Measurements from ENCODE around the gene RAB22A. TPM values are rescaled to one million over a fixed set of nuclear protein-coding genes. Genes with fewer than 3 reads are reported as not detected.
"Not testable (repeated sequence)": the region's sequence is repeated elsewhere in the genome, so short reads cannot be mapped to it uniquely, and the experiment has no call there.

RAB22A gene
- polyA plus RNA-seq, 3 donors from 2014 or later: 14.1 to 21.7 (median 18.5) TPM

DNA sequence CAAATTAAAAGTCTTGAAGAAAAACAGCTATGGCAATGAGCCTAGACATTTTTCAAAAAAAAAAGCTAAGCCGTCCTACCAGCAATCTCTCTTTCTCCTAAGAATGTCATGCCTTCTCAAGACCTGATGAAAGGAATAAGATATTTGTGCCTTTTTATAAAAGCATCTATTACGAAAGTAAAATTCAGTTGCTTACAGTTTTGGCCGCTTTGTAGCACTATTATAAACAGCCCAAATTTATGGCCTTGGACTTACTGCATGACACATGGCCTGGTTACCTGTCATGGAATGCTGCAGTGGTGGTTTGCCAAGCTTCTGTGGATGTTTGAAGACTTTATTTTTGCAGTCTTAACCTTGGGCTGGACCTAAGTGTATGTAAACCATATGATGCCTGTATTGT is 57.4 kb downstream of the RAB22A start:
- no peak overlapping the region for H3K27ac Mint-ChIP-seq
- H3K27me3 Mint-ChIP-seq (ENCODE audit: low read depth in 3 of 3): peaks cover 0 to 1% (median 0%) of the 10 kb centered on the region in 3 donors
- H3K4me1 Mint-ChIP-seq: no peaks in the 10 kb centered on the region
- peaks cover 2 to 24% (median 17%) of the 10 kb centered on the region in 3 donors for H3K36me3 Mint-ChIP-seq
- no peak overlapping the region for H3K4me3 Mint-ChIP-seq
- DNase-seq: no peak
- no peaks in the 10 kb centered on the region for H3K9me3 Mint-ChIP-seq

DNA sequence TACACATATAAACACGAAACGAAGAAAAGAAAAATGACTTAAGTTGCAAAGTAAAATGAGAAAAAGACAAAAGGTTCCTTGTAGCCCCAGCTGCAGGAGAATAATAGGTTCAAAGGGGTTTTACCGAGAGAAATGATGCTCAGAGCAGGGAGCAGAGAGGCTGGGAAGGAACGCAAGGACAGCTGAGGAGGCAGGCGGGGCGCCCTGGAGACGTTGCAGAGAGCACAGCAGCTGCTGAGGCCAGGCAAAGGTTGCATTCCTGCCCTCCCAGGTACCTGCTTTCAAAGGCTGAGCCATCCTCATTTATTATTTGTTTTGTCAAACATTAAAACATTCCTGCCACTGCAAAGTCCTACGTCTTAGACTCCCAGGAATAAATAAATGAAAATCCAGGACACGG is 63.3 kb downstream of the RAB22A start:
- Mint-ChIP-seq H3K4me1 (no peaks in the 10 kb centered on the region), H3K27ac (no peak overlapping the region), H3K27me3 (ENCODE audit: low read depth in 3 of 3) (peaks cover 1 to 4% (median 4%) of the 10 kb centered on the region in 3 donors), H3K9me3 (no peaks in the 10 kb centered on the region), H3K36me3 (no peaks in the 10 kb centered on the region), H3K4me3 (no peak overlapping the region)
- DNase-seq: no peak

DNA sequence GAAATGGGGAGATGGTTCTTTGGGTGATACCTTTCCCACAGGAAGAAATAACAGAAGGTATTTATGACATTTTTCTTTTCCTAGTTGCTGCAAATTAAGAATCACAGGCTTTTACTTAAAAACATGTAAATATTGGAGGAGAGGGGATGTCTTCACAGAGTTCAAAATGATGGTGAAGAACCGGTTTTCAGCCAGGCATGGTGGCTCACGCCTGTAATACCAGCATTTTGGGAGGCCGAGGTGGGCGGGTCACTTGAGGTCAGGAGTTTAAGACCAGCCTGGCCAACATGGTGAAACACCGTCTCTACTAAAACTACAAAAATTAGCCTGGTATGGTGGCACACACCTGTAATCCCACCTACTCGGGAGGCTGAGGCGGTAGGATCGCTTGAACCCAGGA is 63.8 kb downstream of the RAB22A start:
- H3K9me3 Mint-ChIP-seq; H3K27me3 Mint-ChIP-seq (ENCODE audit: low read depth in 3 of 3); H3K27ac Mint-ChIP-seq: not testable (repeated sequence)

DNA sequence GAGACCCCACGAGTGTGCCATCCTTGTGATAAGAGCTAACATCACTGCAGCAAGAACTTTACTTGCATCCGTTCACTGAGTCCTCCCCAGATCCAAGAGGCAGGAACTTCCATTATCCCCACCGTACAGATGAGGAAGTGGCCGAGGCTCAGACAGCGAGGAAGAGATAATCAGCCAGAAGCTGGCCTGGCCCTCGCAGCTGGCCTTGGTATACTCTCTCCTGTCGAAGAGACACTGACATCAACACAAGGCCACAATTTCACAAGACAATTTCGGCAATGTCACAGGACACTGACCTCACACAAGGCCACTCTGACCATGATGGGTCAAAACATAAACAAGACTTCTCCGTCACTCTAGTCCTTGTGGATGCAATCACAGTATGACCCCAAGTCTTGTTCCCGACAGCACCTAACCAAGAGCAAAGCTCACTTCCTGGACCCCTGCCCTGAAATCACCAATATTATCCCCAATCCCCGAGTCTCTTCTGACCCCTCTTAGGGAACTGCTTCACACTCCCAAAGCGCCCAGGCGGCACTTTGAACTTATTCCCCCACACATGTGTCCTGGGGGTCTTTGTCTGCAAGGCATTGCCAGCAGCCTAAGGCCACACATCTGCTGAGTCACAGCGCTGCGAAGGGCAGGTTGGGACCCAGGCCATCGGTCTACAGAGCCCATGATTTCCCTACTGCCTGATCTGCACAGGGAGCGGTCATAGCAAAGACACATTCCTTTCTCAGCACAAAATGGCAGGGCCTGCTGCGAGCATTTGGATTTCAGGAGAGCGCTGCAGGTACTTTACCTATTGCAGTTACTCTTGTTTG is 64.7 kb downstream of the RAB22A start:
- Mint-ChIP-seq H3K27me3 (ENCODE audit: low read depth in 3 of 3) (peaks cover 0 to 9% (median 8%) of the 10 kb centered on the region in 3 donors), H3K27ac (peak overlapping the region in 1 of 6 donors; percentile 16), H3K4me3 (no peak overlapping the region), H3K9me3 (no peaks in the 10 kb centered on the region), H3K36me3 (no peaks in the 10 kb centered on the region), H3K4me1 (no peaks in the 10 kb centered on the region)
- no peak for DNase-seq

More for the DNA sequence above, 63.8 kb downstream of the RAB22A start:
- DNase-seq, H3K4me1 Mint-ChIP-seq, H3K36me3 Mint-ChIP-seq, H3K4me3 Mint-ChIP-seq: not testable (repeated sequence)

DNA sequence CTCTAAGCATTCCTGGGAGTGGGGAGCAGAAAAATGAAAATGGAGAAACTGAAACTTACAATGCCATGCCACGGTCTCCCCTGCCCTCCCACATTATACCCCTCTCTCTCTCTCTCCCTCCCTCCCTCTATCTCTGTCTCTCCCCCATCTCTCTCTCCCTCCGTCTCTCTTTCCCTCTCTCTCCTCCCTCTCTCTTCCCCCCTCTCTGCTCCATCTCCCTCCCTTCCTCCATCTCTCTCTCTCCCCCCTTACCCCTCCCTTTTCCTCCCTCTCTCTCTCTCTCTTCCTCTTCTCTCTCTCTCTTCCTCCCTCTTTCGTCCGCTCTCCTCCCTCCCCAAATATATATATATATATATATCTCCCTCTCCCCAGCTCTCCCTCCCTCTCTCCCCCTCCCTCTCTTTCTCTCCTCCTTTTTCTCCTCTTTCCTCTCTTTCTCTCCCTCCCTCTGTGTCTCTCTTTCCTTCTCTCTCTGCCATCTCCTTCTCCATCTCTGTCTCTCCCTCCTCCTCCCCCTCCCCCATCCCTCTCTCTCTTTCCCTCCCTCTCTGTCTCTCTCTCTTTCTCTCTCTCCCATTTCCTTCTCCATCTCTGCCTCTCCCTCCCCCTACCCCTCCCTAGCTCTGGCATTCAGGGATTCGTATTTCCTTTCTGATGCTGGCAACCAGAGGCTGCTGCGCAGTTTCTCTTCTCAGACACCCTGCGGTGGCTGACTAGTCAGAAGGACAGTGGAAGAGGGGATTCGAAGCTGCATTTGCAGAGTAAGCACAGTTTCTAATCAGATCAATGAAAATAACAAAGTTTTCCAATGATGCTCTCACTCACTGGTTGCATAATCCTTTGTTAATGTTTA is 65.6 kb downstream of the RAB22A start:
- no peak overlapping the region for H3K27ac Mint-ChIP-seq
- DNase-seq: no peak
- peaks cover 0 to 9% (median 8%) of the 10 kb centered on the region in 3 donors for H3K27me3 Mint-ChIP-seq (ENCODE audit: low read depth in 3 of 3)

DNA sequence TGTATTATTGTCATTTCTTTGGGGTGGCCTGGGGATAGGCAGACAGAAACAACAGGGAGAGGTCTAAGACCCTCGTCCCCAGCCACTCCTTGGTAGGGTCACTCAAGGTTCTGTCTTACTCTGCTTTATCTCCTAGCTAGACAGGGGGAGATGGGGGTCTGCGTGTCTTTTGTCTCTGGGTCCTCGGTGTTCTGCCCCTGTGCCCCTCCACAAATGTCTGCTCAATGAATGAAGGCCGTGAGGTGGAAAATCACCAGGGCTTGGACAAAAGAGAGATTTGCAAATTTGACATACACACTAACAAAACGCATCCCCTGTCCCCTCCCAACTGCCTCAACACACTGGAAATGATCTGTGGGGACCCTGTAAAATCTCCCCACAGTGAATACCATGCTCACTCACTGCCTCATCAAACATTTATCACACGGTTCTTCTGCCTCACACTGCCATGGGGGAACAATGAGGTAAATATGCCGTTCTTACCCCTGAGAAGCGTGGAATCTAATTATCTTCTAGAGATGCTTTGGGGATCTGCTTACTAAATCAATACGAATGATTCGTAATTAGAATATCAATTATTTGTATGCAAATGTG is 66.3 kb downstream of the RAB22A start:
- DNase-seq: no peak
- no peak overlapping the region for H3K4me3 Mint-ChIP-seq
- H3K27ac Mint-ChIP-seq: peak overlapping the region in 1 of 6 donors; percentile 9
- H3K36me3 Mint-ChIP-seq: no peaks in the 10 kb centered on the region
- no peaks in the 10 kb centered on the region for H3K4me1 Mint-ChIP-seq
- H3K9me3 Mint-ChIP-seq: peaks cover 0 to 3% (median under 1%) of the 10 kb centered on the region in 6 donors
- peaks cover 0 to 9% (median 8%) of the 10 kb centered on the region in 3 donors for H3K27me3 Mint-ChIP-seq (ENCODE audit: low read depth in 3 of 3)

More for the DNA sequence above, 65.6 kb downstream of the RAB22A start:
- H3K4me3 Mint-ChIP-seq: no peak overlapping the region
- H3K4me1 Mint-ChIP-seq: no peaks in the 10 kb centered on the region
- H3K36me3 Mint-ChIP-seq: no peaks in the 10 kb centered on the region
- no peaks in the 10 kb centered on the region for H3K9me3 Mint-ChIP-seq

DNA sequence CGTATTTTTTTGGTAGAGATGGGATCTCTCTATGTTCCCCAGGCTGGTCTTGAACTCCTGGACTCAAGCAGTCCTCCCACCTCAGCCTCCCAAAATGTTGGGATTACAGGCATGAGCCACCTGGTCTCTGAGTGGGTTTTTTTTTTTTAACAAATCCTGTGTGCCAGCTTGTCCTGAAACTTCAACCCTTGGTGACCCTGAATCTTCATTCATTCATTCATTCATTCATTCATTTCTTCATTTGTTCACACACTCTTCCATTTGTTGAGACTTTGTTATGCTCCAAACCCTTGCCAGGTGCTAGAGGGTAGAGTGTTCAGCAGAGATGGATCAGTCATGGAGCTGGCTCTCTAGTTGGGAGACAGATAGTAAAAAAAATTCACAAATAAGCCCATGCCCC is 67.5 kb downstream of the RAB22A start:
- Mint-ChIP-seq H3K27ac (no peak overlapping the region), H3K9me3 (peaks cover 0 to 11% (median 2%) of the 10 kb centered on the region in 6 donors), H3K27me3 (ENCODE audit: low read depth in 3 of 3) (peaks cover 0 to 16% (median 10%) of the 10 kb centered on the region in 3 donors), H3K4me3 (no peak overlapping the region), H3K4me1 (no peaks in the 10 kb centered on the region), H3K36me3 (peaks cover 0 to 7% (median 3%) of the 10 kb centered on the region in 3 donors)
- no peak for DNase-seq

DNA sequence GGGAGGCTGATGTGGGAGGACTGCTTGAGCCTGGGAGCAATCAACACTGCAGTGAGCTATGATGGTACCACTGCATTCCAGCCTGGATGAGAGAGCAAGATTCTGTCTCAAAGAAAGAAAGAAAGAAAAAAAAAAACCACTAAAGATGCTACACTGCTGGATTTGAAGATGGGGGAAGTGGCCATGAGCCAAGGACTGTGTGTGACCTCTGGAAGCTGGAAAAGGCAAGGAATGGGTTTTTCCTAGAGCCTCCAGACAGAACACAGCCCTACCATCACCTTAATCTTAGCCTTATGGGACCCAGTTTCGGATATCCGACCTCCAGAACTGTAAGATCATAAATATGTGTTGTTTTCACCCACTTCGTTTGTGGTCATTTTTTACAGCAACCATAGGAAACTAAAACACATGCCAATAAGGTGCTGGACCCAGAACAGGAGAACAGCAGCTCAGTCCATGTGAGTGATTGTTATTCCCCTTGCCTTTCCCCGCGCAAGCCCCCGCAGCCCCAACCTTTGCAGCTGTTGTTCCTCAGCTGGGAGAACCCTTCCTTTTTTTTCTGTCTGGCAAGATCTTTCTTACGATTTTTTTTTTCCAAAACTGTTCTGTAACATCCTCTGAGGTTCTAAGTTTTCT is 68.4 kb downstream of the RAB22A start:
- peaks cover 0 to 22% (median 10%) of the 10 kb centered on the region in 3 donors for H3K27me3 Mint-ChIP-seq (ENCODE audit: low read depth in 3 of 3)
- H3K4me3 Mint-ChIP-seq: no peak overlapping the region
- no peak overlapping the region for H3K27ac Mint-ChIP-seq
- DNase-seq: no peak
- peaks cover 0 to 7% (median 3%) of the 10 kb centered on the region in 3 donors for H3K36me3 Mint-ChIP-seq
- peaks cover 0 to 11% (median 2%) of the 10 kb centered on the region in 6 donors for H3K9me3 Mint-ChIP-seq
- no peaks in the 10 kb centered on the region for H3K4me1 Mint-ChIP-seq

DNA sequence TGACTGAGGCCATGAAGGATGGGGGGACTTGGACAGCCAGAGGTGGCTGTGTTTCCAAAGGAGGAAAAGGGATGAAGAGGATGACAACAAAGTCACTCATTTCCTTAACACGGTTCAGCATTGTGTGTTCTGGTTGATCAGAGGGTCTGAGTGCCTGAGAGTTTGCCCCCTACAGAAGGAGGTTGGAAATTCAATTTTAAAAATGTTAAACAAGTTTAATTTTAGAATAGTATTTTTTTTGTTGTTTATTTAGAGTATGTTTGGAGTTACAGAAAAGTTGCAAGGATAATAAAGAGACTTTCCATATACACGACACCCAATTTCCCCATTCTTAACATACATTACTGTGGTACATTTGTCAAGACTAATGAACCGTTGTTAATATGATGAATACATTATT is 69.2 kb downstream of the RAB22A start:
- H3K27me3 Mint-ChIP-seq (ENCODE audit: low read depth in 3 of 3): peaks cover 0 to 23% (median 12%) of the 10 kb centered on the region in 3 donors

DNA sequence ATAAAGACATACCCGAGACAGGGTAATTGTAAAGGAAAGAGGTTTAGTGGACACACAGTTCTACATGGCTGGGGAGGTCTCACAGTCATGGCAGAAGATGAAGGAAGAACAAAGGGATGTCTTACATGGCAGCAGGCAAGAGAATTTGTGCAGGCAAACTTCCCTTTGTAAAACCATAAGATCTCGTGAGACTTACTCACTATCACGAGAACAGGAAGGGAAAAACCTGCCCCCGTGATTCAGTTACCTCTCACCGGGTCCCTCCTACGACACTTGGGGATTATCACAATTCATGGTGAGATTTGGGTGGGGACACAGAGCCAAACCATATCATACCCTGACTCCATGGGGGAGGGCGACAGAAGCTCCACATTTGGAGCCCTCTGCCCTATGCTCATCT is 72.1 kb downstream of the RAB22A start:
- Mint-ChIP-seq H3K9me3 (peaks cover 0 to 11% (median 2%) of the 10 kb centered on the region in 6 donors), H3K36me3 (peaks cover 0 to 7% (median 3%) of the 10 kb centered on the region in 3 donors), H3K4me3 (no peak overlapping the region), H3K27ac (no peak overlapping the region), H3K4me1 (no peaks in the 10 kb centered on the region), H3K27me3 (ENCODE audit: low read depth in 3 of 3) (peaks cover 0 to 31% (median 11%) of the 10 kb centered on the region in 3 donors)
- DNase-seq: no peak

More for the DNA sequence above, 69.2 kb downstream of the RAB22A start:
- Mint-ChIP-seq H3K4me1 (no peaks in the 10 kb centered on the region), H3K9me3 (peaks cover 0 to 11% (median 2%) of the 10 kb centered on the region in 6 donors), H3K27ac (no peak overlapping the region), H3K36me3 (peaks cover 0 to 7% (median 3%) of the 10 kb centered on the region in 3 donors), H3K4me3 (no peak overlapping the region)
- DNase-seq: no peak

DNA sequence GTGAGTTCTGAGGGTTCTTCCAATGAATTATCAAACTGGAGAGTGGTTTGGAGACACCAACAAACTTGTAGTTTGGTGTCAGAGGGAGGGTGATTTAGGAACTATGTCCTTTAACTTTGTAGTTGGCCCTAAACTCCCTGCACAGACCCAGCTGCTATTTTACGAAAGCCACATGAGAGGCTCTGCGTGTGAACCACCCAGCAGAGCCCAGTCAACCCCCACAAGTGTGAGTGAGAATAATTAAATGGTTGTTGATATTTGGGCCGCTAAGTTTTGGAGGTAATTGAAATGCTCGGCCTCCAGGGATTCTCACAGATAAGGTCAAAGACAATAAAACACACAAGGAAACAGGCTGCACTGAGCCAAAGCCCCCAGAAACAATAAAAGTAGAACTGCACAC is 72.6 kb downstream of the RAB22A start:
- no peaks in the 10 kb centered on the region for H3K4me1 Mint-ChIP-seq
- H3K27ac Mint-ChIP-seq: no peak overlapping the region
- H3K4me3 Mint-ChIP-seq: no peak overlapping the region
- no peak for DNase-seq
- peaks cover 3 to 7% (median 3%) of the 10 kb centered on the region in 3 donors for H3K36me3 Mint-ChIP-seq
- H3K27me3 Mint-ChIP-seq (ENCODE audit: low read depth in 3 of 3): peaks cover 0 to 31% (median 10%) of the 10 kb centered on the region in 3 donors
- peaks cover 0 to 11% (median 2%) of the 10 kb centered on the region in 6 donors for H3K9me3 Mint-ChIP-seq

DNA sequence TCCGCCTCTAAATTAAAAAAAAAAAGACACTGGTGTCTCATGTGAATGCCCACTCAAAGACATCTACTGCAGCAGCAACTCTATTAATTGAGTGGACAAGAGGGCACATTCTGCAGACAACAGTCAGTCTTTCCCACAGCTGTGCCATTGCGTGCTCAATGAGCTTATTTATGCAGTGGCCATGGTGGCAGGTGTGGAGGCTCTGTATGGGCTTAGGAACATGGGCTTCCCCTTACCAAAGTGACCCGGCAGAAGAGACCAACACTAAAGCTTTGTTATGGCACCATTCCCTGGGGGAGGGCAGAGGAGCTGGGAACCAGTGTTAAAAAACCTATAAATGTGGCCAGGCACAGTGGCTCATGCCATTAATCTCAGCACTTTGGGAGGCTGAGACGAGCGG is 75.3 kb downstream of the RAB22A start:
- Mint-ChIP-seq H3K36me3 (peaks cover 3 to 7% (median 4%) of the 10 kb centered on the region in 3 donors), H3K4me1 (peaks cover 2 to 16% of the 10 kb centered on the region in 2 donors), H3K4me3 (no peak overlapping the region), H3K27ac (no peak overlapping the region), H3K9me3 (peaks cover 0 to 11% (median 2%) of the 10 kb centered on the region in 6 donors), H3K27me3 (ENCODE audit: low read depth in 3 of 3) (peaks cover 2 to 26% (median 16%) of the 10 kb centered on the region in 3 donors)
- no peak for DNase-seq

DNA sequence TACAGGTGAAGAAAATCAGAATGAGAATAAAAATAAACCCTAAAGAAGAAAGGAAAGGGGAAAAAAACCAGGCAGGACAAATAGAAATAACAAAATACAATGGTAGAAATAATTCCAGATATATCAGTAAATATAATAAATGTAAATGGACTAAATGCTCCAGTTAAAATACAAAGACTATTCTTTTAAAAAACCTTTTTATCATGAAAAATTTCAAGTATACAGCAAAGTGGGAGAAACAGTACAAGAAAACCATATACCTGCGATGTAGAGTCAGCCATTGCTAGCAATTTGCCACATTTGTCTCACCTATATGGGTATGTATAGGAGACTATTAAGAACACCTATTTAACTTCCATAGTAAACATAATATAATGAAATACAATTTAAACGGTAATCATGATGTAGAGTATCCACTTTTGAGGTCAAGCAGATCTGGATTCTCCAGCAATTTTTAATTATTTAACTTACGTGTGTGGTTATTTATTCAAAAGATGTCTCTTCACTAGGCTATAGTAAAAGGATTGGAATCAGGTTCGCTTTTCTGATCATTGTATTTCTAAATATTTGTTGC is 78.6 kb downstream of the RAB22A start:
- Mint-ChIP-seq H3K27ac (peak overlapping the region; percentile 29 to 97 (median 91)), H3K27me3 (ENCODE audit: low read depth in 3 of 3) (peaks cover 2 to 17% (median 14%) of the 10 kb centered on the region in 3 donors), H3K4me1 (peaks cover 30 to 48% of the 10 kb centered on the region in 2 donors), H3K36me3 (peaks cover 0 to 4% (median 0%) of the 10 kb centered on the region in 3 donors), H3K4me3 (peak overlapping the region; percentile 5 to 97 (median 71)), H3K9me3 (no peaks in the 10 kb centered on the region)
- no peak for DNase-seq
